Stomach (tissue), 9 donors: Measurements from ENCODE around the gene HPGD. TPM values are rescaled to one million over a fixed set of nuclear protein-coding genes. Genes with fewer than 3 reads are reported as not detected.

Experiments used
- DNase-seq, 2 donors: peaks; one replicate each; pipeline versions ENCODE4 v3.0.0 to v3.0.0-alpha.2; 2013 to 2019
- H3K27ac ChIP-seq, 5 donors: fragments of 200-600 bp in 4 of 5; sonication (generic) in 4 of 5; one replicate each; pipeline ENCODE4 v1.5.1; 2013 to 2019; ENCODE audit warnings: mild to moderate bottlenecking in 1 of 5, moderate library complexity in 1 of 5
- H3K27me3 ChIP-seq, 3 donors: fragments of 200-600 bp; sonication (generic); one replicate each; pipeline ENCODE4 v1.5.1; 2017 to 2019; ENCODE audit warnings: mixed run types in 1 of 3
- H3K36me3 ChIP-seq, 4 donors: fragments of 200-600 bp; sonication (generic); 1 replicate in 3 of 4; 2 replicates in 1 of 4; pipeline ENCODE4 v1.5.1; 2016 to 2019
- H3K4me1 ChIP-seq, 4 donors: fragments of 200-600 bp; sonication (generic); one replicate each; pipeline ENCODE4 v1.5.1; 2016 to 2019
- H3K4me3 ChIP-seq, 4 donors: fragments of 200-600 bp; sonication (generic) in 3 of 4; one replicate each; pipeline ENCODE4 v1.5.1; 2016 to 2019; ENCODE audit warnings: mild to moderate bottlenecking in 1 of 4
- H3K9me3 ChIP-seq, 4 donors: fragments of 200-600 bp; sonication (generic); one replicate each; pipeline ENCODE4 v1.5.1; 2016 to 2019
- CTCF ChIP-seq, 7 experiments: fragments of 450-650 bp in 4 of 7; fragments of 200-600 bp in 3 of 7; sonication (generic) in 3 of 7; IDR thresholded peaks; one replicate each; pipeline ENCODE4 v1.5.1; 2016 to 2019; ENCODE audit warnings: antibody characterized with exemption in 7 of 7, control low read depth in 2 of 7, mild to moderate bottlenecking in 1 of 7
- EP300 ChIP-seq: sonication (generic); formaldehyde crosslinking; IDR thresholded peaks from one replicate; pipeline ENCODE4 v1.6.1; 2017; ENCODE audit warnings: antibody characterized with exemption
- POLR2A ChIP-seq, 4 donors: fragments of 450-650 bp; IDR thresholded peaks; one replicate each; pipeline ENCODE4 v1.6.1; 2016; ENCODE audit warnings: antibody characterized with exemption in 4 of 4, control low read depth in 2 of 4, mild to moderate bottlenecking in 1 of 4, moderate library complexity in 1 of 4
- POLR2AphosphoS5 ChIP-seq, 3 donors: sonication (generic); formaldehyde crosslinking; IDR thresholded peaks; one replicate each; pipeline ENCODE4 v1.6.1; 2016; ENCODE audit warnings: antibody characterized with exemption in 3 of 3
- WGBS, 5 donors: extraction: QIAGEN DNeasy Blood & Tissue Kit in 3 of 5; methylation state at CpG; one replicate each; pipeline versions ENCODE4 v1.1.5 to v1.1.7; 2013 to 2018; 5-methylcytosine and 5-hydroxymethylcytosine counted together
- intact Hi-C: fragments of 100-400 bp; cut with DNase I; formaldehyde crosslinking; loops from one replicate; pipeline ENCODE4 v1.15.1; 2023; ENCODE audit warnings: low total_unique reads
- polyA plus RNA-seq, 3 donors: library from polyadenylated mRNA; stranded (reverse); fragments of 200-250 nt; gene quantifications; one replicate each; pipeline ENCODE4 v1.2.3, GENCODE V29; 2013
- total RNA-seq, 5 donors: library from RNA; depleted of rRNA; stranded (reverse); fragments of >200 nt; gene quantifications; one replicate each; pipeline versions ENCODE4 v1.1.0 to v1.2.3, GENCODE V29; 2014 to 2016
- donor health status: healthy with polysubstance abuse.
- donor health status: Bipolar disorder and iron deficiency.
- donor health status: healthy.

The HPGD gene
- total and polyA plus RNA-seq, 8 donors: 13.6 to 492 (median 51.0) TPM

GRCh38 chr4:174532445-174532844 lies 10.2 kb upstream of the HPGD start:
- no peak for DNase-seq
- H3K9me3 ChIP-seq: no peaks in the 10 kb centered on the region
- no peak overlapping the region for H3K4me3 ChIP-seq
- no peaks in the 10 kb centered on the region for H3K27me3 ChIP-seq
- intact Hi-C loops: no loop called here
- H3K4me1 ChIP-seq: peaks cover 0 to 8% (median 0%) of the 10 kb centered on the region in 4 donors
- H3K36me3 ChIP-seq: no peaks in the 10 kb centered on the region
- H3K27ac ChIP-seq: no peak overlapping the region
- TF ChIP-seq POLR2A (IDR thresholded peaks at IDR 0.05) (no peak), POLR2AphosphoS5 (IDR thresholded peaks at IDR 0.05) (no peak), CTCF (IDR thresholded peaks at IDR 0.05) (no peak), EP300 (no peak)

GRCh38 chr4:174531486-174531885 lies 9.2 kb upstream of the HPGD start:
- no peaks in the 10 kb centered on the region for H3K27me3 ChIP-seq
- DNase-seq: no peak
- intact Hi-C loops: no loop called here
- no peak for TF ChIP-seq POLR2AphosphoS5 (IDR thresholded peaks at IDR 0.05)
- TF ChIP-seq EP300: no peak
- TF ChIP-seq CTCF (IDR thresholded peaks at IDR 0.05): no peak
- H3K4me3 ChIP-seq: no peak overlapping the region
- H3K36me3 ChIP-seq: no peaks in the 10 kb centered on the region
- H3K9me3 ChIP-seq: no peaks in the 10 kb centered on the region
- no peak overlapping the region for H3K27ac ChIP-seq
- H3K4me1 ChIP-seq: peaks cover 0 to 8% (median 0%) of the 10 kb centered on the region in 4 donors

DNA sequence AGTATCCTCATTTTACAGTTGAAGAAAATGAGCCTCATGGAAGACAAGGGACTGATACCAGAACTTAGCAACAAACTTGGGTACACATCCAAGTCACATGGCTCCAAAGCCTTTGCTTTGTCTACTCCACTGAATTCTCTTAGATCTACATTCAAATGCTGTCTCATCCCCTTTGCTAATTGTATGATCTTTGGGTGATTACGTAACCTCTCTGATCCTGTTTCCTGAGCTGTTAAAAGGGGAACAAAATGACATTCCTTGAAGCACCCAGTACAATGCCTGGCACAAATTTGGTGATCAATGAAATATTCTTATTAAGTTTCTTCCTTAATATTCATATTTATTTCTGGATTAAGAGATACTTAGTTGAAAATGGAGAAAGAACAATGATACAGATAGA lies 5.9 kb upstream of the HPGD start:
- Histone ChIP-seq H3K9me3 (no peaks in the 10 kb centered on the region), H3K4me1 (peaks cover 0 to 22% (median 6%) of the 10 kb centered on the region in 4 donors), H3K4me3 (no peak overlapping the region), H3K27ac (no peak overlapping the region), H3K27me3 (peaks cover 0 to 5% (median 0%) of the 10 kb centered on the region in 3 donors), H3K36me3 (no peaks in the 10 kb centered on the region)
- 76 to 100% (median 91%) methylated on average over 1 of the region's 1 CpG for WGBS, 5 donors
- TF ChIP-seq POLR2AphosphoS5 (IDR thresholded peaks at IDR 0.05) (no peak), POLR2A (IDR thresholded peaks at IDR 0.05) (no peak), CTCF (IDR thresholded peaks at IDR 0.05) (no peak), EP300 (no peak)
- DNase-seq: no peak
- intact Hi-C loops: no loop called here

GRCh38 chr4:174526731-174527130 lies 4.4 kb upstream of the HPGD start:
- TF ChIP-seq EP300: no peak
- no peak for TF ChIP-seq CTCF (IDR thresholded peaks at IDR 0.05)
- TF ChIP-seq POLR2AphosphoS5 (IDR thresholded peaks at IDR 0.05): no peak
- TF ChIP-seq POLR2A (IDR thresholded peaks at IDR 0.05): no peak
- Histone ChIP-seq H3K4me1 (peaks cover 0 to 20% (median 13%) of the 10 kb centered on the region in 4 donors), H3K4me3 (no peak overlapping the region), H3K27ac (no peak overlapping the region), H3K9me3 (no peaks in the 10 kb centered on the region), H3K27me3 (peaks cover 0 to 16% (median 0%) of the 10 kb centered on the region in 3 donors), H3K36me3 (no peaks in the 10 kb centered on the region)
- WGBS, 5 donors: 73 to 88% (median 85%) methylated on average over 7 of the region's 7 CpGs
- DNase-seq: no peak
- intact Hi-C loops: no loop called here
